ENCODE data around the gene RIMBP2.

- TF ChIP-seq CTCF (IDR thresholded peaks at IDR 0.05) = no peak
- TF ChIP-seq POLR2A (IDR thresholded peaks at IDR 0.05) = no peak
- TF ChIP-seq EP300 (IDR thresholded peaks at IDR 0.05) = no peak
These were observed 94.3 kb downstream of the RIMBP2 start for GRCh38 chr12:130621696-130622298.
